Mesodermal cell (in vitro differentiated cells): ENCODE data around the gene G3BP2.
A peak's percentile ranks its signal among the peaks of the same experiment; 100 is the strongest.
"Not testable (repeated sequence)": the region's sequence is repeated elsewhere in the genome, so short reads cannot be mapped to it uniquely, and the experiment has no call there.

Experiments
- H3K27ac ChIP-seq: 2 replicates; pipeline ENCODE4 v1.7.0; 2013; ENCODE audit warnings: mild to moderate bottlenecking, low read depth, low read length, moderate library complexity; ENCODE audit not compliant: severe bottlenecking
- H3K36me3 ChIP-seq: 2 replicates; pipeline ENCODE4 v1.7.1; 2013; ENCODE audit warnings: mild to moderate bottlenecking, low read length, moderate library complexity; ENCODE audit not compliant: control insufficient read depth, insufficient read depth
- H3K4me1 ChIP-seq: one replicate; pipeline ENCODE4 v1.7.1; 2013; ENCODE audit warnings: mild to moderate bottlenecking, low read length; ENCODE audit not compliant: insufficient read depth, control insufficient read depth, poor library complexity, severe bottlenecking
- H3K4me3 ChIP-seq: 2 replicates; pipeline ENCODE4 v1.7.0; 2013; ENCODE audit warnings: low read length, control low read depth, mild to moderate bottlenecking; ENCODE audit not compliant: insufficient read depth, poor library complexity, severe bottlenecking; ENCODE audit errors: extremely low read depth
- H3K9me3 ChIP-seq: 2 replicates; pipeline ENCODE4 v1.7.1; 2013; ENCODE audit warnings: mild to moderate bottlenecking, low read length, moderate library complexity; ENCODE audit not compliant: control insufficient read depth
- WGBS, 2 experiments: methylation state at CpG; one replicate each; pipeline ENCODE4 v1.1.5; 2013; ENCODE audit warnings: missing lambda C conversion rate in 2 of 2; ENCODE audit not compliant: insufficient coverage in 2 of 2; 5-methylcytosine and 5-hydroxymethylcytosine counted together

G3BP2 gene

DNA sequence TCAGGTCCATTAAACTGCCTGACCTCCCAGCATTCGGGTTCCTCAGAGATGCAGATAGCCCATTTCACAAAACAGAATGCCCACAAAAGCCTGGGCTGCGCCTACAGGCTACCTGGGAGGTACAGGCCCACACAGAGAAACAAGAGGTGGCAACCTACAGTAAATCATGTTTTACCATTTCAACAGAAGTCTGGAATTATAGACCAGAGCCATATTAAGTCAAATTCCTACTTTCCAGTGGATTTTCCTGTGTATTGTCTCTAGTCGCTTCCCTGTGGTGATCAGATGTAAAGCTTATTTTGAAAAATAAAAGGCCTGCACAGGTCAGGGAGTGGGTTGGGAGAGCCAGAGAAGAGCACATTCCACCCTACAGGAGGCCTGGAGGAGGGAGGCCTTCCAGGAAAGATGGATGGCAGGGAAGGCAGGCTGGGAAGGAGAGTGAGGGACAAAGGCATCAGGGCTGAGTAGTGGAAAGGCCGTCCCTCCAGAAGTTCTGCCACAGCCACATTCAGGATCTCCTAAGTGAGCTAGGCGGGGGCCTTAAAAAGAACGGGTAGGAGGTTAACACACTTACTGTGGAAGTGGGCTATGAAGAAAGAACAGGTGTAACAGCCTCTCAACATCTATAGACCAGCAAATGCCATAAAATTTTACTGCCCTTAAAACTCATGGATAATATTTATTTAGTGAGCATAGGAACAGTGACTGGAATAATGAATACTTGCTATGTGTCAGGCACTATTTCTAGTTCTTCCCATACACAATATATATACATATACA lies 32.2 kb upstream of the G3BP2 start:
- Histone ChIP-seq H3K27ac (peak overlapping the region; percentile 16), H3K36me3 (no peaks in the 10 kb centered on the region), H3K4me3 (no peak overlapping the region), H3K4me1 (peaks cover 15% of the 10 kb centered on the region), H3K9me3 (no peaks in the 10 kb centered on the region)
- WGBS, 2 experiments = 77 to 85% methylated on average over 4 of the region's 6 CpGs

DNA sequence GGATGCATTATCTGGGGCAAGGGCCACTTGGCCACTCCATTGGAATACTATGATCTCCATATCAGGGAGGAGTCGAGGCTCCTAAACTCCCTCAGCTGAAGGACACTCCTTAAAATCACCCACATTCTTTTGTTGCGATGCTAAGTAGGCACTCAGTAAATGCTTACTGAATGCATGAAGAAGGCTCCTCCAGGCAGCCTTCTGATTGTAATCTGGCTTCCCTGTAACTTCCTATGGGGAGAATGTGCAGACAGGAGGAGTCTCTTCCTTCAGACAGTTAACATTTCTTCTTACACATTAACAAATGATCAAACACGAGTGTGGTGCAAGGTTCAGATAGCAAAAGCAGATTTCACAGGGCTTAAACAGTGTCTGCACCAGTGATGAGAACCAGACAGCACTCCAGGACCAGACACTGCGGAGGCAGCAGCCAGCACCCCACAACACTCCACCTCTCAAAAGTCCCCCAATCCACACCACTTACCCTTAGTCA lies 29.8 kb upstream of the G3BP2 start:
- Histone ChIP-seq H3K9me3 (no peaks in the 10 kb centered on the region), H3K27ac (peak overlapping the region; percentile 74), H3K4me1 (peaks cover 15% of the 10 kb centered on the region), H3K4me3 (no peak overlapping the region), H3K36me3 (no peaks in the 10 kb centered on the region)
- 60 to 76% methylated on average over 2 to 4 of the region's 4 CpGs for WGBS, 2 experiments

GRCh38 chr4:75699299-75699698 lies 26.1 kb upstream of the G3BP2 start:
- Histone ChIP-seq H3K4me1 (peaks cover 15% of the 10 kb centered on the region), H3K36me3 (peaks cover 6% of the 10 kb centered on the region), H3K9me3 (no peaks in the 10 kb centered on the region), H3K27ac (no peak overlapping the region), H3K4me3 (no peak overlapping the region)
- no CpG with 5 or more reads among the region's 1 CpG for WGBS, 2 experiments

GRCh38 chr4:75698963-75699228 lies 25.7 kb upstream of the G3BP2 start:
- H3K36me3 ChIP-seq = peaks cover 10% of the 10 kb centered on the region
- H3K27ac ChIP-seq = no peak overlapping the region
- peaks cover 15% of the 10 kb centered on the region for H3K4me1 ChIP-seq
- WGBS, 2 experiments = 81 to 94% methylated on average over 2 of the region's 2 CpGs
- H3K9me3 ChIP-seq = no peaks in the 10 kb centered on the region
- H3K4me3 ChIP-seq = no peak overlapping the region

- WGBS, 2 experiments = 92 to 100% methylated on average over 2 to 4 of the region's 6 CpGs
- H3K4me3 ChIP-seq = no peak overlapping the region
- H3K27ac ChIP-seq = no peak overlapping the region
- no peaks in the 10 kb centered on the region for H3K9me3 ChIP-seq
- H3K4me1 ChIP-seq = peaks cover 13% of the 10 kb centered on the region
- H3K36me3 ChIP-seq = peaks cover 12% of the 10 kb centered on the region
These were observed 25.2 kb upstream of the G3BP2 start for GRCh38 chr4:75698162-75698962.

DNA sequence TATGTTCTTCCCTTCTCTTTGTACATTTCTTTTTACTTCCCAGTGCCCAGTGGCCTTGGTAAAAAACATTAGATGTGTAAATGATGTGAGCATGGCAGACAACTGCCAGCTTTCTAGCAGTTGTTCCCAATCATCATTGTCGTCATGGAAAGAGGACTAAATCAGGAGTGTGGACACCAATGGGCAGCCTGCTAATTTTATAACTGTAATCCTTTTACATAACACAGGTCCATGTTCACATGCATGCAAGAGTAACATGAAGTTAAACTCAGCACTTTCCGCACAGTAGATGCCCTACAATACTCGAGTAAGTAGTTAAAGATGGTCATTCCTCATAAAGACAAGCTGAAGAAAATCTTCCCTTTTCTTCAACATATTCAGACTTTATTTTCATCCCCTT lies 23.4 kb upstream of the G3BP2 start:
- Histone ChIP-seq H3K36me3 (peaks cover 15% of the 10 kb centered on the region), H3K9me3 (no peaks in the 10 kb centered on the region), H3K4me1 (no peaks in the 10 kb centered on the region), H3K4me3 (no peak overlapping the region), H3K27ac (no peak overlapping the region)
- WGBS, 2 experiments = 88 to 100% methylated on average over 2 to 3 of the region's 3 CpGs

- Histone ChIP-seq H3K4me1 (no peaks in the 10 kb centered on the region), H3K36me3 (peaks cover 15% of the 10 kb centered on the region), H3K4me3 (no peak overlapping the region), H3K9me3 (no peaks in the 10 kb centered on the region), H3K27ac (no peak overlapping the region)
- 71 to 75% methylated on average over 1 to 2 of the region's 3 CpGs for WGBS, 2 experiments
These were observed 22.9 kb upstream of the G3BP2 start for GRCh38 chr4:75696071-75696470.

DNA sequence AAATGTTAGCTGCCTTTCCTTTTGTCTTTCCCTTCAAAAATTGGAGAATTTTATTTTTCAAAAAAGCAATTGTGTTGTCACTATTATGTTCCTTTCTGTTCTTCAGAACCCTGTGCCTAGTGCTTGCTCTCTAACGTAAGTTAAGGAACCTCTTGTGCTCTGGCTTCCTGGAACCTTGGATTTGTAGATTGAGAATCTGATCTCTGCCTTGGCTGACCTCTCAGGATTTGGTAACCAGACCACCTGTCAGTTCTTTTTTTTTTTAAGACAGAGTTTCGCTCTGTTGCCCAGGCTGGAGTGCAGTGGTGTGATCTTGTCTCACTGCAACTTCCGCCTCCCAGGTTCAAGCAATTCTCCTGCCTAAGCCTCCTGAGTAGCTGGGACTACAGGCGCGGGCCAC lies 18.9 kb upstream of the G3BP2 start:
- 95 to 98% methylated on average over 5 of the region's 5 CpGs for WGBS, 2 experiments
- not testable (repeated sequence) for H3K27ac ChIP-seq, H3K9me3 ChIP-seq, H3K4me3 ChIP-seq, H3K4me1 ChIP-seq
- H3K36me3 ChIP-seq = peaks cover 29% of the 10 kb centered on the region

DNA sequence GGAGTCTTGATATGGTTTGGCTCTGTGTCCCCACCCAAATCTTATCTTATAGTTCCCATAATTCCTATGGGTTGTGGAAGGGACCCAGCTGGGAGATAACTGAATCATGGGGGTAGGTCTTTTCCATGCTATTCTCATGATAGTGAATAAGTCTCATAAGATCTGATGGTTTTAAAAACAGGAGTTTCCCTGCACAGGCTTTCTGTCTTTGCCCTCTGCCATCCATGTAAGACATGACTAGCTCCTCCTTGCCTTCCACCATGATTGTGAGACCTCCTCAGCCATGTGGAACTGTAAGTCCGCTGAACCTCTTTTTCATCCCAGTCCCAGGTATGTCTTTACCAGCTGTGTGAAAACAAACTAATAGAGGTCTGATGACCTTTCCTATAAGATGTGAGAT lies 13.9 kb upstream of the G3BP2 start:
- not testable (repeated sequence) for H3K4me3 ChIP-seq, H3K4me1 ChIP-seq, H3K9me3 ChIP-seq, H3K27ac ChIP-seq
- peaks cover 17% of the 10 kb centered on the region for H3K36me3 ChIP-seq
- WGBS, 2 experiments = 83 to 100% methylated on average over 1 of the region's 1 CpG

- no peak overlapping the region for H3K27ac ChIP-seq
- H3K9me3 ChIP-seq = no peaks in the 10 kb centered on the region
- H3K4me3 ChIP-seq = no peak overlapping the region
- H3K4me1 ChIP-seq = no peaks in the 10 kb centered on the region
- WGBS, 2 experiments = no CpG with 5 or more reads among the region's 3 CpGs
- peaks cover 17% of the 10 kb centered on the region for H3K36me3 ChIP-seq
These were observed 13.1 kb upstream of the G3BP2 start for GRCh38 chr4:75686346-75686745.
